ENCODE data around the gene PNLIP.

- TF ChIP-seq CTCF (IDR thresholded peaks at IDR 0.05) (no peak), POLR2A (IDR thresholded peaks at IDR 0.05; ENCODE audit: low read depth) (no peak)
Measured at GRCh38 chr10:116612107-116612769, 66.5 kb downstream of the PNLIP start.
